GM18499 (cell line): ENCODE measurements around the gene ATP8B4.
"Not testable (repeated sequence)": the region's sequence is repeated elsewhere in the genome, so short reads cannot be mapped to it uniquely, and the experiment has no call there.

Source experiments
- ATAC-seq: cut with Tn5 transposase; IDR thresholded peaks from one replicate; pipeline ENCODE4 v1.9.1; 2021; ENCODE audit warnings: moderate number of reproducible peaks; ENCODE audit not compliant: insufficient read depth, unreplicated experiment

ATP8B4 gene

DNA sequence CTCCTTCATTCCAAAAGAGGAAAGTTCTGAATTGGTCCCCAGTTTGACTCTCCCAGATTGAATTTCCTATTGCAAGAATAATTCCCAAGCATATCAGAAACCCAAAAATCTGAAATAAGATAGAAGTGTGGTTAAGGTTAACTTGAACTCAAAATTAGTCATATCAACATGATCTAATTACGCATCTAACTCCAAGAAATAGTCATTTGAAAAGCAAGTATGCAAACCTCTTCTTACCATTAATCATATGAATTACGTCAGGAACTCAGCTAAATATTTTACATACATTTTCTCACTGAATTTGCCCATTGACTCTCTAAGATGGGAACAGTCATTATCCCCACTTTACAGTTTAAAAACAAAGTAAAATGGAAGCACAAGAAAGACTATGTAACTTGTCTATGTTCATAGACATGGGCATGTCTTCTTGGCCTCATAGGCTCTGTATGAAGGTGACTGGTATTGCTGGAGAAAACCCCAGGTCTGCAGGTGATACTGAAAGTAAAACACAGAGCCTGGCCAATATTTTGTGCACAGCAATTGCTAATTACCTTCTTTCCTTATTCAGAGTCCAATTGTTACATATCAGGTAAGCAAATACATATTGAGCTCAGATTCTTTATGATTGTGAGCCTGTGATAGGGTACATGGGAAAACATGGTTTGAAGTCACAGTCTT is 139.2 kb downstream of the ATP8B4 start:
- no peak for ATAC-seq

DNA sequence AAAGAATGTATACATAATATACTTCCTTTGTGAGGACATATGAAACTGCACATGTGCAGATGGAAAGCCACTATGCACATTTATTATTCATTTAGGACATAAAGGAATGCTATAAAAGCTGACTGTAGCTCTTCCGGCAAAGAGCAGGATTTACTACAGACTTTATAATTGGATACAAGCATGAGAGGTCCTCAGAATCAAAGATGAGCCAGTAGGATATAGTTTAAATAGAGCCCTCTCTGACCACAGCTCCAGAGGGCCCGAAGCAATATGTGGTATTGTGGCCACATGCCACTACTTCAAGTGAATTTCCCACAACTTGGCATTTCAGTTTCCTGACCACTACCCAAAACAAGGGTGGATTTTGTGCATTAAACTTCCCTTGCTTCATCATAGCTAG is 140.9 kb downstream of the ATP8B4 start:
- no peak for ATAC-seq

DNA sequence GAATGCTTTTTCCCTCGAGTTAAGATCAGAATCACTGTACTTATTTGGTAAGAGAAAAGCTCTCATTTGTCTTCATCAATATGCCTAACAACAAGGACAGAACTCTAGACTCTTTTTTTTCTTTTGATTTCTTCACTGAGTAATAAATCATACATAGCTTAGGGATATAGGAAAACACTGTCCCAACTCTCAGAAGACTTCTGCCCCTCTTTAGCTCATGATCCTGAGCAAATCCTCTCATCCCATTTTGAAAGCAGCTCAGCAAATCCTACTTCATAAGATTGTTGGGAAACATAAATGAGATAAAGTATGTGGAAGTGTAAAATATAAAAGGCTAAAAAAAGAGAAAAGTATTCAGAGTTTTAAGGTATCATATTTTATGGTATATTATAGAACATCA is 141.7 kb downstream of the ATP8B4 start:
- ATAC-seq = no peak

DNA sequence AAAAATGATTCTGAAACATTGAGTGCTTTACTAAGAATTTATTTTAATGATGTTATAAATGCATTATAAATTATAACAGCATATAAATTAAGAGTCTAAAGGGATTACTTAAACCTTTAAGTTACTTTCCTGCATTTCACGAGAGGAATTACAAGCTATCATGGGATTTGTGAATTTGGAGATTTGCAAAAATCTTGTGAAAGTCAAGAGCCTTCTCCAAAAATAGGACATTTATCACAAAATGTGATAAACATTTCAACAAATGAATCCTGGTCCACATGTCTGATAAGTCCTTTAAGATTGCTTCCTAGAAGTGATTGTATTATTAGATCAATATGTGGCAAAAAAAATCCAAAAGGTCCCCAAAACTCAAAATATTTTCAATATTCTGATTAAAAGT is 154.5 kb downstream of the ATP8B4 start:
- no peak for ATAC-seq

DNA sequence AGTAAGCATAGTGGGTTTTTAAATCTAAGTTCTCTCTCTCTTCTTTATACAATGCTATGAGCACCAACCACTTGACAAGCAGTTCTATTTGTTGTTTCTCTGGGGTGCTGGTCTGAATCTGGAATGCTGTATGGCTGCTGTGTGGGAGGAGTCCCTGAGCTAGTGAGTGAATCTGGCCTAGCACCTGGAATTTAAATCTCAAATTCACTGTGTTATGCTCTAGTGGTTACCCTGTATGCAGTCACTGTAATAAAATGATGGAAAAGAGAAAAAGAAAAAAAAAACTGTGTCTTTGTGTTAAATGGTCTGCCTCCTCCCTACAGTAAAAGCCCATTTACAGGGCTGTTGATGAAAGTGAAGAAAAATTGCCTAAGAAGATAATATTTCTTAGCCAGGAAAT is 155.0 kb downstream of the ATP8B4 start:
- no peak for ATAC-seq

DNA sequence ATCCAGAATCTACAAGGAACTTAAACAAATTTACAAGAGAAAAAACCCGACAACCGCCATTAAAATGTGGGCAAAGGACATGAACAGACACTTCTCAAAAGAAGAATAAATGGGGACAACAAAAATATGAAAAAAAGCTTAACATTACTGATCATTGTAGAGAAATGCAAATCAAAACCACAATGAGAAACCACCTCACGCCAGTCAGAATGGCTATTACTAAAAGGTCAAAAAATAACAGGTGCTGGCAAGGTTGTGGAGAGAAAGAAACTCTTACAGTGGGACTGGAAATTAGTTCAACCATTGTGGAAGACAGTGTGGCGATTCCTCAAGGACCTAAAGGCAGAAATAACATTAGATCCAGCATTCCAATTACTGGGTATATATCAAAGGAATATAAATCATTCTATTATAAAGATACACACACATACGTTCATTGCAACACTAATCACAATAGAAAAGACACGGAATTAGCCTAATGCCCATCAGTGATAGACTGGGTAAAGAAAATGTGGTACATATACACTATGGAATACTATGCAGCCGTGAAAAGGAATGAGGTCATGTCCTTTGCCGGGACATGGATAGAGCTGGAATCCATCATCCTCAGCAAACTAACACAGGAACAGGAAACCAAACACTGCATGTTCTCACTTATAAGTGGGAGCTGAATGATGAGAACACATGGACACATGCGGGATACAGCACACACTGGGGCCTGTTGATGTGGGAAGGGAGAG is 155.8 kb downstream of the ATP8B4 start:
- ATAC-seq = not testable (repeated sequence)

DNA sequence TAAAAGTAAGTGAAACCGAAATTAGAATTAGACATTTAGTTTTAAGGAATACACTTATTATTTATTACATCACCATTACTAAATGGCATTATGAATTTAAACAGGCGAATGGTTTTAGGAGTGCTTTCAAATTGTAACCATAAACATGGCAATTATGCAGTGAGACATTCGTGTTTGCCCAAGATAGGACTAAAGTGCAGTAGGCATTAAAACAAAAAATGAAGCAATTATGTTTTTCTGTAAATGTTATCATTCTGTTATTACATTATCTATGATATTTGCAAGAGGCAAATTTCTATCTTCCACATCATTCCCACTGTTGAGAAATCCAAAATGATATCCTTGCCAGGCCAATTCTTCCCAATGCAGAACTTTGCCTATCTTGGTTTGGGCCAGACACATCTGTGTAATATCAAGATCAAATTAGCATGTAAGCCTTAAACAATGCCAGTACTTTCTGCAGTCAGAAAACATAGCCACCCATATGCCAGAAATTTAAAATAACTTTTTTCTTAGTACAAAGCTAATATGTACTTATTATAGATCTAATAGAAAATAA is 156.9 kb downstream of the ATP8B4 start:
- no peak for ATAC-seq

DNA sequence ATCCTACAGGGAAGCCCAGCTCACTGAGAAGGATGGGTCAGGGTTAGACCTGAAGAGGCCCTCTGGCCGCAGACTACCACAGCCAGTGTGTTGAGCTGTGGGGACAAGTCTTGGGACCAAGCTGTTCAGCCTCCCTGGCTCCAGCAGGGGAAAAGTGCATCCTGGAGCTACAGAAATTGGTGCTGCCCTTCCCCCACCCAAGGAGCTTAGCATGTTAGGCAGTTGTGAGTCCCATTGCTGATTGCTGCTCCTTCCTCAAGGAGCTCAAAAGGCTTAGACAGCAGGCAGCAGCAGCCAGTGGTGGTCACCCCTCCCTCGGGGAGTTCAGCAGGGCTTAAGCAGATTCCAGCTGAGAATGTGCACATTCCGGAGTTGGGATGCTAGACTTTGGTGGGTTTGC is 165.6 kb downstream of the ATP8B4 start:
- no peak for ATAC-seq

DNA sequence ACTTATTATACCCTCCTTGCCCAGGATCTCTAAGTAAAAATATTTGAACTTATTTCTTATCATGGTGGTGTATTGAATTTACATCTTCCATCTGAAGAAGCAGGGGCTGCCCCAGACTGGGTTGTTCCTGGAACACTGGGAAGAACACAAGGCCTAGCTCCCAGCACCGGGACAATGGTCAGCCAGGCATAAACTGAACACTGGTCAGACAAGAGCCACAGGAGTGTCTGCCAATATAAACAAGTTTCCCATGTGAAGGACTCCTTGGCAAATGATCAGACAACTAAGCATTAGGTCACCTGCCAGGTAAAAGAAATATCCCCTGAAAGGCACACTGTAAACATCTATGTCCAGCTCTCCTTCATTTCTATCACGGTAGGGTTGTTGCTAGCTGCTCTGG is 172.4 kb downstream of the ATP8B4 start:
- ATAC-seq = no peak

DNA sequence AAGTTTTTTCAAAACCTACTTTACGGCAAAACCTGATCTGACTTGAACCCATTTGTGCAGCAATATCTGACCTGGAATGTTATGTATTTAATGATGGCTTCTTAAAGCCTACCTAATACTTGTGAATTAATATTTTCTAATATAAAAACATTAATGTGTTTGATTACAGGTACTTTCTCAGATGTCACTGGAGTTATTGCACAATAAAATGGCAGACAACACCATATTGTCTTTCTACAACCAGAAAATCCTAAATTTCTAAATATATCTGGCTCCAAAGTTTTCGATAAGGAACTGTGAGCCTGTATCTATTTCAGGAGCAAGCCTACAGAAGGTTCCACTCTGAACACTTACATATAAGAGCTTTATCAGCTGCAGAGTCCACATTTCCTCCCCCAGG is 184.5 kb downstream of the ATP8B4 start:
- no peak for ATAC-seq

DNA sequence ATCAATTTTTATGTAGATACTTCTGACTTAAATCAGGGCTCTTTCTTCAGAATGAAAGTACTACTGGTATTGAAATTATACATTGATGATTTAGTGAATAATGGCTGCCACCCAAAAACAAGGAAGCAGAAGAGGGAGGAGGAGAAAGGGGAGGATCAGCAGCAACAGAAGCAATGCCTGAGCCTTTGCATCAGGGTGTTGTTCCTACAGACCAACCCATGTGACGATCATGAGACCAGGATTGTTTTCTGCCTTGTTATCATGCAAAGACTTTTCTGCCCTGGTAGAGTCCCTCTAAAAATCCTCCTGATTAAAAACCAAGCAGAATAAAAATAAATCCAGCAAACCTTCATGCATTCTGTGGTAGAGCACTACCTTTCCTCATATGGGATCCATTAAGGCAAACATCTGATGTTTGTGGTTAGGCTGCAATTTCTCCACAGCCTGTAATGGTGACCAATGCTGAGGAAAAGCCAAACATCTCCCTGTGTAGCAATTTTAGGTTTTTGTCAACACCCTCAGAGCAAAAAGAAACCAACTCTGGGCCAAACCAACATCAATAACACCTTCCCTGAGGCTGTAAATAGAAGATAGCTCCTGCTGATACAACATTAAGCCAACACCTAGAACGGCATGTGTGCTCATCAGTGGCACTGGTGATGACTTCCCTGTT is 191.7 kb downstream of the ATP8B4 start:
- ATAC-seq = no peak

DNA sequence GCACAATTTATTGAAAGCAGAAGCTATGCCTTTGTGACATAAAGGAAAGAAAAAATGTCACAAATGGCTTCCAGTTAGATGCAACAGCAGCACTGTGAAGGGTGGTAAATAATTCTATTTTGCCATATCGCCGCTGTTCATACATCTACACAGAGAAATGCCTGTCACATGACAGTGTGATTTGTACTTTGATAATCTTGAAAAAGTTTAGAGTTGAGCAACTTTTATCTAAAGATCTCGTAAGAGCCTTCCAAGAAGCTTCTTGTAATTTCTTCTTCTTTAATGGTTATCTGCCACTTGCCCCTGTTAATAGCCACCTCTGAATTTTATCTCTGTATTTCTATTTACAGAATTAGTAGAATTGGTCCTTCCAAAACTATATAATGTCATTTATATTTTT is 192.3 kb downstream of the ATP8B4 start:
- no peak for ATAC-seq

DNA sequence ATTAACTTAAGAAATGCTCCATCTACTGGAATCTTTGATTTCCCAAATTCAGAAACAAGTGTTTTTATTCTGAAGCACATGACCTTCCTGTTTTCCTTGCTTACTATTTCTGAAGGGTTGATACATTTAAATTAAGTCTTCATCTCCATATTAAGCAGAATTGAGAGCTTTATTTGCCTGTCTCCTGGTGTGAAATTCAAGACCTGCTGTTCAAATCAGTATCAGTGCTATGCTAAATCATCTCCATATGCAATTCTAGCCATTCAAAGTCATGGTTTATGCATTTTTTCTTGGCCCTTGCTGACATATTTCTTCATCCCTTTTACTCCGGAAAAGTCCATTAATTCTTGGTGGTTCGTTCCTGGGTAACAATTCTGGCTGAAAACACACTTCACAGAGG is 195.4 kb downstream of the ATP8B4 start:
- ATAC-seq = no peak

DNA sequence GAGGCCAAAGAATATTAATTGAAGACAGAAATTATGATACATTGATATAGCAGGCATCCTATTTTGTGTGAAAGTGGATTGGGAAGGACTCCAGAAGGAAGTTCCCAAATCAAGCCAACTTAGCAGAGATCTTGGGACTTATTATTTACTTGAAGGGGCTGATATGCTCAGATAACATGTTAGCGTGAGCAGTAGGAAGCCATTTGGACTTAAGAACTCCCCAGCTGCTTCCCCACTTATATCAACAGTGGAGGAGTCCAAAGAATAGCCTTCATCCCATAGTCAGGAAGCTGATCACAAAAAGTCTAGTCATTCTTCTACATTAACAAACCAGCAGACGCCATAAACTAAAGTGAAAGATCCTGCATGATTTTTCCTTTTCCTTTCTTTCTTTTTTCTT is 200.0 kb downstream of the ATP8B4 start:
- ATAC-seq = no peak

DNA sequence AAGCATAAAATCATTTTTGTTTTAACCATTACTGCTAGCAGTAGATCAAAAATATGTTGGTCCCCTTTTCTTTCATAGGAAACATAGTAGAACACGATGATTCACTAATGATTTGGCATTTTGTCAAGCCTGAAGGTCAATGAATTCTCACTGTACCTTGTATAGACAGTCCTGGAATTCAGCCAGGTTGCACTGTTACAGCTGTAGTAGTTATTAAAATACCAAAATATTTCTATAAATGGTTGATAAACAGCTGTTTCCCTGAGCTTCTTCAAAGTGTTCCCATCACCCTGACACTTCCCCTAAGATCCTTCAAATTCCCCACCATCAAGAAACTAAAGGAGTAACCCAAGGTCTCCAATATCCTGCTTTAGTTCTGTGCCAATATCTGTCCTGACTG is 200.9 kb downstream of the ATP8B4 start:
- no peak for ATAC-seq

DNA sequence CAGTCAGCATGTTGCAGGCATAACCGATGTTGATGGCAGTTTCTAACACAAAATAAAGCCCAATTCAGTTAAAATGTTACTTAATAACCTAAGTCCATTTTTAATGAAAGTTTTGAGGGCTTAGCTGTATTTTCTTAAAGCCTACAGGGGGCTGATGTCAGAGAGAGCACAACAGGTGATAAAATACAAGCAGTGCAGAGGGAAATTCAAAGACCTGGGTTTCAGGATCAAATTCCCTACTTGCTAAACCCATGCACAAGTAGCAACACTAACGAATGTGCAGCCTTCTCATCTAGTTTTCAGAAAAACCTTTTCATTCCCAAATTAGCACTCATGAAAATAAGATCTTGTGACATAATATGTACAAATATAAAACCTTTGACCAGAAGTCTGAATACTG is 202.0 kb downstream of the ATP8B4 start:
- no peak for ATAC-seq

DNA sequence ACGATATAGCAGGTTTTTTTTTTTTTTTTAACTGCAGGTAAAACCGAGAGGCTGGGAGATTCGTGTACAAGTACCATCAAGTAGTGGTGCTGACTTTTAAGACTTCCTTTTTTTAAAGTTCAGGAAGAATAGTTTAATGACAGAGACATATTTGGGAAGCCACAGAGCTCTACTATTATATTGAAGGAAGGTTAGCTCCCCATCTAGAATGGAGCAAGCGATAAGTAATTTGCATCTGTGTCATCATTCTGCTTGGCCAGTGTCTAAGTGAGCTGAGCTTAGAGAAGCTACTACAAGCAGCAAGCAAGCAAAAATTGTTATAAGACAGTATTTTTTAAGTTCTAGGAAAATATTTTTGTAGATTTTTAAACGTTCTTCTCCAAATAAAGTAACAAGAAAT is 203.2 kb downstream of the ATP8B4 start:
- ATAC-seq = no peak

DNA sequence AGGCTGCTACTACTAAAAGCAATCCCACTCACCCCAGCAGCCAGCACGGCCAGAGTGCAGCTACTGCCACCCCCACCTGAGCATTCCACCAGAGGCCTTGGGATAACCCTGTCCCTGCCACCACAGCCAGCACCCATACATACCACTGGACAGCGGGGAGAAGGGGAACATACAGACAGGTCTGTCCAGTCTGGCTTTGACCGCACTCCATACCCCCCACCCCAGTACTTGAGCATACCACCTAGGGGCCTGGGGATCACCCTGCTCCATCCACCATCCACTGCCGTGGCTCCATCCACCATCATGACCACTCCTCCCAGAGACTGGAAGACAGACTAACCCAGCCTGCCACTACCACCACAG is 210.1 kb downstream of the ATP8B4 start:
- ATAC-seq = no peak

DNA sequence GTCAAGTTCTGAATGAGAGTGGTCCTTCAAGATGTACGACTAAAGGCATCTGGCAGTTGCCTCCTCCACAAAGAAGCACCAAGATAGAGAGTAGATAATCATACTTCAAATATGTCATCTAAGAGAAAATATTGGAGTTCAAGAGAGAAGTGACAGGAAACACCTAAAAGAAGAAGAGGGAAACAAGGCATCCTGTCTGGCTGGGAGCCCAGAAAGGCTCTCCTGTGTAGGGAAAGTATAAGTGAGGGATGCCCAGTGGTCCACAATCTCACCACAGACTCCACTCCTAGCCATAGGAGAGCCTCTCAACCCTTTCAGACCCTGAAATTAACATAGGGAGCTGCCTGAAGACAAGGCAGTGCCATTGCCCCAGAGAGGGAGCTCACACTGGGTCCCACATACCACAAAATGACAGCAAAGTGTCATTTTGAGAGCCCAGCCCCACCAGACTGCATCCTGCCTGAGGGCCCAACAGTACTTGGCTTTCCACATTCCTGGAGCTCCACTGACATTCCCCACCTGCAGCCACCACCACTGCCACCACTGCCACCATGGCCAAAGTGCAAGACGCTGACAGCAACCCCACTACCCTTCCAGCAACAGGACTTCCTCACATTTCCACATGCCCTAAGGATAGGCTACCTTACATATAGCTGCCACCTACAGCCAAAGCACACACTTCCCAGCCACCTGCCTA is 210.6 kb downstream of the ATP8B4 start:
- no peak for ATAC-seq

DNA sequence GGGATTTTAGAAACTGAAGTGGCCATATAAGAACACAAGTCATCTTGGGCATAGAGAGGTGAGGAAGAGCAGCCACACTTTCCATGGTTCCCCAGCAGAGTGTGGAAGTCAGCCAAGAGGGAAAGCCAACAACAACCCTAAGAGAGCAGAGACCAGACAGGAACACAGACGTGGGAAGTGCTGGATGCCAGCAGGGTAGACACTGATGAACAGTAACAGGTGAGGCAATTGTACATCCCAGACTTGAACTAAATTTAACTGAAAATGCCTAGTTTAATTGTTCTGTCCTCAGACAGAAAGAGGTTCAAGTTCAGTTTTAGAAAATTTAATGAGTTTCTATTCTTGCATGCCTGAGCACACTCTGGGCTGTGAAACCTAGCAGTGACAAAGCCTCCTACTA is 212.1 kb downstream of the ATP8B4 start:
- ATAC-seq = no peak

DNA sequence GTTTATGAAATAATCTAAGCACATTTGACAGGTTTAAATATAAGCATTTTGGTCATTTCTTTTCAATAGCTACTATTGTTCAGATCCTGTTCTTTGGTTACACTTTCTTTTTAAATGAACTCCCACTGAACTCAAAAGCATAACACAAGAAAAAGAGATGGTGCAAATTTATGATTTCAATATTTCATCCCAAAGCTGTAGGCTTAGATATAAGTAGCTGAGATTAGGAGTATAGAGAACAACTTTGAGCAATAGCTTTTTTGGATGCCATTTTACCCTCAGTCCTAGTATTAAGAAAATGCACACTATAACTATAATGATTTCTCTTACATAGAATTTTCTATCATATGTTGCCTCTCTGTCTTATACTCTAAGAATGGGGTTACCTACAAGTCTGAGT is 213.8 kb downstream of the ATP8B4 start:
- ATAC-seq = no peak
